Pons (tissue), 1 donor: ENCODE measurements around the gene OTOGL.
"Not testable (repeated sequence)": the region's sequence is repeated elsewhere in the genome, so short reads cannot be mapped to it uniquely, and the experiment has no call there.

Experiments used
- DNase-seq: peaks from one replicate; pipeline ENCODE4 v3.0.0-alpha.2; 2016; ENCODE audit warnings: low spot score

Gene OTOGL

GRCh38 chr12:80273144-80273543, 173.8 kb downstream of the OTOGL start:
- DNase-seq, result no peak

- DNase-seq, result no peak
Measured at GRCh38 chr12:80277732-80278131, 178.4 kb downstream of the OTOGL start.

- no peak for DNase-seq
Measured at GRCh38 chr12:80282226-80282625, 182.9 kb downstream of the OTOGL start.

GRCh38 chr12:80282761-80283160, 183.4 kb downstream of the OTOGL start:
- DNase-seq, result no peak

GRCh38 chr12:80291108-80291754, 191.9 kb downstream of the OTOGL start:
- DNase-seq, result no peak

GRCh38 chr12:80293347-80293746, 194.0 kb downstream of the OTOGL start:
- DNase-seq, result no peak

GRCh38 chr12:80293759-80294158, 194.4 kb downstream of the OTOGL start:
- DNase-seq, result no peak

- no peak for DNase-seq
Measured at GRCh38 chr12:80299219-80299618, 199.9 kb downstream of the OTOGL start.

- no peak for DNase-seq
Measured at GRCh38 chr12:80299976-80300375, 200.6 kb downstream of the OTOGL start.

- DNase-seq, result not testable (repeated sequence)
Measured at GRCh38 chr12:80307436-80307835, 208.1 kb downstream of the OTOGL start.

- DNase-seq, result no peak
Measured at GRCh38 chr12:80313209-80313608, 213.9 kb downstream of the OTOGL start.

- DNase-seq, result no peak
Measured at GRCh38 chr12:80314741-80315140, 215.4 kb downstream of the OTOGL start.

- no peak for DNase-seq
Measured at GRCh38 chr12:80316222-80316621, 216.9 kb downstream of the OTOGL start.

GRCh38 chr12:80317307-80317706, 218.0 kb downstream of the OTOGL start:
- no peak for DNase-seq

GRCh38 chr12:80317899-80318298, 218.6 kb downstream of the OTOGL start:
- no peak for DNase-seq

- no peak for DNase-seq
Measured at GRCh38 chr12:80320121-80320678, 220.9 kb downstream of the OTOGL start.

- no peak for DNase-seq
Measured at GRCh38 chr12:80321653-80322052, 222.3 kb downstream of the OTOGL start.

- DNase-seq, result peak; percentile 14
Measured at GRCh38 chr12:80325167-80325959, 226.0 kb downstream of the OTOGL start.

- no peak for DNase-seq
Measured at GRCh38 chr12:80332827-80333226, 233.5 kb downstream of the OTOGL start.

- DNase-seq, result no peak
Measured at GRCh38 chr12:80352474-80352873, 253.1 kb downstream of the OTOGL start.

GRCh38 chr12:80353254-80353653, 253.9 kb downstream of the OTOGL start:
- DNase-seq, result no peak

GRCh38 chr12:80356097-80356496, 256.8 kb downstream of the OTOGL start:
- no peak for DNase-seq

- no peak for DNase-seq
Measured at GRCh38 chr12:80359703-80360102, 260.4 kb downstream of the OTOGL start.
